HG03196 (cell line): ENCODE results near the gene C2orf80.
"Not testable (repeated sequence)": the region's sequence is repeated elsewhere in the genome, so short reads cannot be mapped to it uniquely, and the experiment has no call there.

Experiments used
- ATAC-seq: cut with Tn5 transposase; IDR thresholded peaks from one replicate; pipeline ENCODE4 v1.9.1; 2021; ENCODE audit not compliant: unreplicated experiment

The C2orf80 gene

DNA sequence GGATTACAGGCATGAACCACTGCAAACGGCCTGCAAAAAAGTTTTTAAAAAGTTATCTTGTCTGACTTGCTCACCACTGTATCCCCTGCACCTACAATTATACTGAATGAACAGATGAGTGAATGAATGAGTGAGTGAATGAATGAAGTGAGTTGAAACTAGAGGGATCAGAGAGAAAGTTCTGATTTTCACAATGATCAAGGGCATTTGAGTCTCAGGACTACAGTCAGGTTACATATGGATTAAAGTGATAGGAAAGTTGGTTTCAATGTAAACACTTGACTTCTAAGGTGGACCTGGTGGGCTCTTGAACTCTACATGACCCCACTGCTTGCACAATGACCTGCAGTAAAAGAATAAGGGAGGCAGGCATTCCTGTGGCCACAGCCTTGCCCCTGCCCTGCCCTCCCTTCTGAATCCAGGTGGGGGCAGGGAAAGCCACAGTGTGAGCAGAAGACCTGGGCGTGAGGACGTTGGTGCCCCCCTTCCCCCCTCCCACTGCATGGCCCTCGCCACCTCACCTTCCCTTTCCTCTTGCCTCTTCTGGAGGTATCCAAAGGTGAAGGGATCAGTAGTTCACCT, 10.7 kb downstream of the C2orf80 start:
- no peak for ATAC-seq

- ATAC-seq = no peak
Measured at GRCh38 chr2:208175840-208176153, 14.0 kb downstream of the C2orf80 start.

DNA sequence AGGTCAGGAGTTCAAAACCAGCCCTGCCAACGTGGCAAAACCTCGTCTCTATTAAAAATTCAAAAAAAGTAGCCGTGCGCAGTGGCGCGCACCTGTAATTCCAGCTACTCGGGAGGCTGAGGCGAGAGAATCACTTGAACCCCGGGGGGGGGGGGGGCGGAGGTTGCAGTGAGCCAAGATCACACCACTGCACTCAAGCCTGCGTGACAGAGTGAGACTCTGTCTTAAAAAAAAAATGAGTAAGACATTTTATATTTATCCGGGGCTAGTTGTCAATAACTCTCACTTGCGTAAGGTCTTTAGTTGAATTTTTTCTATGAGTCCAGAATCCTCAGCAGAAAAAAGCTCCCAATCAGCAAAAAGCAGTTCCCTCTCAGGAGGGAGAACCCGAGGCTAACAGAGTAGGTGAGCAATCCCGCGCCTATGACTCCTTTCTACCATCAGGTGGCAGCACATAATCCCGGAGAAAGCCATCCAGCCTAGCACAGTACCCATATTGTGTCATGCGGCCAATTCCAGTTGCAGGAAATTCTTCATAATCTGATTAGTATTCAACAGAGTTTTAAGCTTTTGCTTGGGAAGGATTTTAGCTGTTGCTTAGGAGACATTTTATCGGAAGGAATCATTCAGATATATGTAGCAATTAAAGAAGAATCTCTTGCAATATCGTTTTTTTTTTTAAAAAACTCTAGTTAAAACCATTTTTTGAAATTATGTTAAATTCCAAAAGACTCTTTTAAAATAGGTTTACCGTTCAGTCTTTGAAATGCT, 14.6 kb downstream of the C2orf80 start:
- peak; percentile 99 for ATAC-seq

DNA sequence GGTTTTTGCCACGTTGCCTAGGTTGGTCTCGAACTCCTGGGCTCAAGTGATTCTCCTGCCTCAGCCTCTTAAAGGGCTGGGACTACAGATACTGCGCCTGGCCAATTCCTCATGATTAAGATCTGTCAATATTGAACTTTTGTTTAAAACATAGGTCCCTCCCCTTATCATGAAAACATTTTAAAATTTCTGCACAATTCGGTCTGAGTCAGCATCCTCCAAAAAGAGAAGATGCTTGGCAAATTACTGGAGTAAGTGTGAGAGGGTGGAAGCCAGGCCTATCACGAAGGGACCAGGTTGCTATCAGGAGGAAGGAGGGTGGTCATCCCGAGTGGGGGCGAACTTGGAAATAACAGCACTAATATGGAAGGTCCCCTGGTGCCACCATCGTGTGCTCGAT, 15.7 kb downstream of the C2orf80 start:
- no peak for ATAC-seq

DNA sequence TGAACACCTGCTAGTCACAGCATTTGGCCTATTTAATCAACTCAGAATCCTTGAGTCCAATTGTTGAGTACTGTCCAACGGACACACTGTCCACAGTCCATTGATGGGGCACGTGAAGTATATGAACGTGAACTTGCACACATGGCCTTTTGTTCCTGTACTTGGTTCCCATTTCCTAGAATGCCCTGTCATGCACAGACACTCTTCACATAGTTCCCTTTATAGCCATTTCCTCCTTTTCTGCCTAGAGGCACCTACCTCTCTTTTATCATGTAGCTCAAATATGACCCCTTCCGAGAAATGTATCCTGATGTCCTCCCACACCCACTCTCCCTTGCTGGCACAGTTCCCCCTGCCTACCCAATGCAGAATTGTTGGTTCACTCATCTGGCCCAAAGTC, 17.7 kb downstream of the C2orf80 start:
- ATAC-seq = no peak

- no peak for ATAC-seq
Measured at GRCh38 chr2:208164951-208165755, 24.7 kb downstream of the C2orf80 start.

- no peak for ATAC-seq
Measured at GRCh38 chr2:208163489-208163888, 26.3 kb downstream of the C2orf80 start, which contains the start of gene CRYGA. CRYGA (minus strand) TSS chr2:208163589; CDS start chr2:208163556, 33 bp downstream.

DNA sequence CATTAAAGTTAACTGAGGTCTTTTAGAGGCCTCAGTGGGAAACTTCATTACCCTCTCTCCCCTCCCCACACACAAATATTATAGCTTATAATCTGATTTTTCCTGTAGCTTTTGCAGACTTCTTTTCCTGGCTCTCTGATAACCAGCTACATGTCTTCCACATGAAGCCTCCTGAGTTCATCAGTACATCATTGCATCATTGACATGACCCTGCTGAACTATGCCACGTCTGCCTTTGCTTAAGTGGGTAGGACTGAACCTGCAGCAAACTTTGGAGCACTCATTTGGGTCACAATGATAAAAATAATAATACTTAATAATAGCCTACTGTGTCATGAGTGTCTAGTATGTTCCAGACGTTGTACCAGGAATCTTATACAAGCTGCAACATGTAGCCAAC, 33.4 kb downstream of the C2orf80 start:
- ATAC-seq = no peak

- no peak for ATAC-seq
Measured at GRCh38 chr2:208153156-208153555, 36.7 kb downstream of the C2orf80 start.

DNA sequence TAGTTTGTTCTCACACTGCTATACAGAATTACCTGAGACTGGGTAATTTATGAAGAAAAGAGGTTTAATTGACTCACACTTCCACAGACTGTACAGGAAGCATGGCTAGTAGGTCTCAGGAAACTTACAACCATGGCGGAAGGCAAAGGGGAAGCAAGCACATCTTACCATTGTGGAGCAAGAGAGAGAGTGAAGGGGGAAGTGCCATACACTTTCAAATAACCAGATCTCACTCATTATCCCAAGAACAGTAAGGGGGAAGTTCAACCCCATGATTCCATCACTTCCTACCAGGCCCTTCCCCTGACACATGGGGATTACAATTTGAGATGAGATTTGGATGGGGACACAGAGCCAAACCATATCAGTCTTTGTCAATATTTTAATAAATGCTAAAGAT, 38.9 kb downstream of the C2orf80 start:
- no peak for ATAC-seq

GRCh38 chr2:208150094-208150493, 39.7 kb downstream of the C2orf80 start:
- no peak for ATAC-seq

DNA sequence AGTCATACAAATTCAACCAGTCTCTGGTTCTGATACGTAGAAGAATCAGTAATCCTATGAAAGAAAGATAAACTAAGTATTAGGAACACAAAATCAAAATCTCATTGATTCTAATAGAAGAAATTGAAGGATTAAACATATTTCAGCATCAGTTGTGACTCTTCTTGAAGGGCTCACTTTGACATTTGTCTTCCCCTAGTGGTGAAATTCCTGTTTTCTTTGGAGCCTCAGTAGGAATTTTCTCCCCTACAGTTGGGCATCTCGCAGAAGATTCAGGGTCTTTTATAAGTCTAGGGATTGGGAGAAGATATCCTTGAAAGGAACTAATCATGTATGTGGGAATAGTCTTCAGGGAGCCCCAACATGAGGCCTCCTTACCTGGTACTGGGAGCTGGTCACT, 41.0 kb downstream of the C2orf80 start:
- no peak for ATAC-seq

GRCh38 chr2:208147759-208148158, 42.1 kb downstream of the C2orf80 start:
- ATAC-seq = no peak

DNA sequence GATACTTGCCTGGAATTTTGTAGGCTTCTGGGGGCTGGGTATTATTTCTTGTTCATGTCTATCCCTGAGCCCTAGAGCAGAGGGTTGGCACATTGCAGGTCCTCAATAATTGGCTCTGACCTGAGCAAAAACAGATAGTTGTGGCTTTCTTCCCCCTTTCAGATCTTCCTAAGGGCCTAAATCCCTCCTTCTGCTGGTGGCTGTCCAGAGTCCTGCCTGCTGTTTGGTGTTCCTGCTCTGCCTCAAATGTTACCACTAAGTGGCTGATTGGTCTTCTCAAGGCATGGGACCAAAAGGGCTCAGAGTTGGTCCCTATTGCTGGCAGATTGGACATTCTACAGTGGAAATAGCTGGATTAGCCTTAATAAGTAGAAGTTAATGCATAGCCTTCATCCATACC, 42.8 kb downstream of the C2orf80 start:
- ATAC-seq = no peak

DNA sequence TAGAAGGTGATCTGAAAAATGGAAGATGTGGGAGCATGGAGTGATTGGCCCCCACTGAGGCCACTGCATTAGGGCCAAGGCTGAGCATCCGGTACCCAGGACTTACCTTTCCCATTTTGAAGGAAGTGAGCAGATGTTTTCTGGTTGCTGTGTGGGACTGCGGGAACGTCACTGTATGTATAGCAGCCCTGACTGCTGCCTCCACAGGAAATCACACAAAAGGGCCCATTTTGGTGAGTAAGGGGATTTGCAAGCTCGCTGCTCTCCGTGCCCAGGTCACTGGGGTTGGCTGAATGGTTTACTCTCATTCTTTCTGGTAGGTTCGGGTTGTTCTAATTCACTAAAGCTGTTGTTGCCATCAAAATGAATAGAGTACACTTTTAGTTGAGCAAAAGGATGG, 43.8 kb downstream of the C2orf80 start, which contains the start of gene CRYGB:
CRYGB (minus strand) TSS at position 153 of the 400 bp plus-strand sequence; CDS start at position 115, 38 bp downstream.
- ATAC-seq = no peak

DNA sequence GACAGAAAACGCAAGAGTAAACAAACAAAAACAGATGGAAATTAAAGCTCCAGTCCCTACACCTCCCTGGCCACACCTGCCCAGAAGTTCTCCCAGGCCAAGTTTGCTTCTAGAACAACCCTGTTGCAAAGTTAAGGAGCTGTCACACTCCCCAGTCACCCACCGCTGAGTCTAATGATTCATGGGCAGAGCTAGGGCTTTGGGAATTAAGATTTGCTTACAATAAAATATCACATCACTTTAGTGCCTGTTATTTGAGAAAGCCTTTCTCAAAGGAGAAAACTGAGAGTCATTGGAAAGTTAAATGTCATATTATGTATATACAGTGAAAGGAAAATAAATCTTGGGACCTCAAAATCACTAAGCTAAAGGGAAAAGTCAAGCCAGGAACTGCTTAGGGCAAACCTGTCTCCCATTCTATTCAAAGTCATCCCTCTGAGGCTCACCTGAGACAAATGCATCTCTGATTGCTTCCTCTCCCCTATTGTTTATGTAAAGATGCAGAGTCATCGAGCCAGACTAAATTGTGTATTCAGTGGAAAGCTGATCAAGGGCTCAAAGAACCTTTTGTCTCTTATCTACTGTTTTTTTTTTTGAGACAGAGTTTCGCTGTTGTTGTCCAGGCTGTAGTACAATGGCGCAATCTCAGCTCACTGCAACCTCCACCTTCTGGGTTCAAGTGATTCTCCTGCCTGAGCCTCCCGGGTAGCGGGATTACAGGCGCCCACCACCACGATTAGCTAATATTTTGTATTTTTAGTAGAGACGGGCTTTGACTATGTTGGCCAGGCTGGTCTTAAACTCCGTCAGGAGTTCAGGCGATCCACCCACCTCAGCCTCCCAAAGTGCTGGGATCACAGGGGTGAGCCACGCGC, 46.7 kb downstream of the C2orf80 start:
- no peak for ATAC-seq

GRCh38 chr2:208142240-208142924, 47.4 kb downstream of the C2orf80 start:
- no peak for ATAC-seq

DNA sequence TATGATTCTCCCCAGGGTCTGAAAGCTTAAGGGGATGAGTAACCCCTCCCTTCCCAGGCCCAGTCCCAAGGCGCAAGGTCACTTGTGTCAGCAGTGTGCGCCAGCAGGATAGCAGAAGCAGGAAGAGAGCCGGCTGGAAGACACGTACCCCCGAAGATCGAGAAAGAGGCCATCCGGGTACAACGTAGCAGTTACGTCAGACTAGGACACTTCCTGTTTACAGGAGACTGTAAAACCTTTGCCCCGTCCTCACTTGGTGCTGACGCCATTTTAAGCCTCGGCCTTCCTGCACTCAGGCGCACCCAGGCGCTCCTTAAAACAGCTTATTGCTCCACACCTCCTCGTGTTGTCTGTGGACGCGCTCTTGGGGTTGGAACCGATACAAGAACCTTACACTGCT, 50.4 kb downstream of the C2orf80 start:
- ATAC-seq = no peak

DNA sequence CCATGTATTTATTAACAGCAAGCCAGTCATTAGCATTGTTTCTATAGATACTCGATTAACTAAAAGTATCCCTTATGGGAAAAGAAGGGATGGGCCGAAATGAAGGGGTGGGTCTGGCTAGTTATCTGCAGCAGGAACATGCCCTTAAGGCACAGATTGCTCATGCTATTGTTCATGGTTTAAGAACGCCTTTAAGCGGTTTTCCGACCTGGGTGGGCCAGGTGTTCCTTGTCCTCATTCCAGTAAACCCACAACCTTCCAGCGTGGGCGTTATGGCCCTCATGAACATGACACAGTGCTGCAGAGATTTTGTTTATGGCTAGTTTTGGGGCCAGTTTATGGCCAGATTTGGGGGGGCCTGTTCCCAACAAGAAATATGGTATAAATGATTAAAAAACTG, 51.5 kb downstream of the C2orf80 start:
- not testable (repeated sequence) for ATAC-seq

DNA sequence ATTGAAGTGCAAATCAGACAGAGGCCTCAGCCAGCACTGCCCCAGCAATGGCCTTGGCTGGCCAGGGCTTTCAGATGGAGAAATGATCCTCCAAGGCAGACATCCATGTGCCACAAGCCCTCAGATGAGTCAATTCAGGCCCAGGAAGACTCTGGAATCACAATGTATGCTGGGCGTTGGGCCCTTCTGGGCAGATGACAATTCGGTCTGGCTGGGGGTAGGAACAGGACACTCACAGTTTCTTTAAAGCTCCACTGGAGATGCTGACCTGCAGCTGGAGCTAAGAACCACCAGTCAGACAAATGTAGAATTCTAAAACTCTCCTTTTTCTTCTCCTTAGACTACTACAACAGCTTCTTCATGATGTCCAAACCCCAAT, 53.1 kb downstream of the C2orf80 start:
- no peak for ATAC-seq
